Uterus (tissue), 4 donors: Measurements from ENCODE around the gene OSBP. TPM values are rescaled to one million over a fixed set of nuclear protein-coding genes. Genes with fewer than 3 reads are reported as not detected.
"Not testable (repeated sequence)": the region's sequence is repeated elsewhere in the genome, so short reads cannot be mapped to it uniquely, and the experiment has no call there.

Experiments
- DNase-seq, 2 donors: peaks; one replicate each; pipeline ENCODE4 v3.0.0-alpha.2; 2019 to 2020
- H3K27ac ChIP-seq, 2 donors: fragments of 200-600 bp; sonication (generic); 1 replicate in 1 of 2; 2 replicates in 1 of 2; pipeline ENCODE4 v1.5.1; 2016 to 2018
- H3K27me3 ChIP-seq, 2 donors: fragments of 200-600 bp; sonication (generic); one replicate each; pipeline ENCODE4 v1.5.1; 2018 to 2019; ENCODE audit warnings: control low read depth in 1 of 2
- H3K36me3 ChIP-seq, 2 donors: fragments of 200-600 bp; sonication (generic); one replicate each; pipeline ENCODE4 v1.5.1; 2019; ENCODE audit warnings: control low read depth in 1 of 2
- H3K4me1 ChIP-seq, 2 donors: fragments of 200-600 bp; sonication (generic); one replicate each; pipeline ENCODE4 v1.5.1; 2018 to 2019; ENCODE audit warnings: control low read depth in 1 of 2
- H3K4me3 ChIP-seq, 2 donors: fragments of 200-600 bp; sonication (generic); 1 replicate in 1 of 2; 2 replicates in 1 of 2; pipeline ENCODE4 v1.5.1; 2018 to 2019; ENCODE audit warnings: mild to moderate bottlenecking in 1 of 2
- H3K9me3 ChIP-seq, 2 donors: fragments of 200-600 bp; sonication (generic); one replicate each; pipeline ENCODE4 v1.5.1; 2019; ENCODE audit warnings: control low read depth in 1 of 2
- POLR2A ChIP-seq, 2 donors: fragments of 450-650 bp; IDR thresholded peaks; one replicate each; pipeline ENCODE4 v1.6.1; 2016; ENCODE audit warnings: antibody characterized with exemption in 2 of 2, mild to moderate bottlenecking in 1 of 2, moderate library complexity in 1 of 2
- intact Hi-C: fragments of 100-400 bp; cut with DNase I; formaldehyde crosslinking; loops from one replicate; pipeline ENCODE4 v1.15.1; 2023; ENCODE audit warnings: low total_unique reads
- total RNA-seq, 4 donors: library from RNA; depleted of rRNA in 3 of 4; stranded (reverse); fragments of >200 nt in 3 of 4; gene quantifications; one replicate each; pipeline versions ENCODE4 v1.1.0 to v1.2.4, GENCODE V29; 2014 to 2023
- TF ChIP-seq, protein P1 (sequence below), 4 experiments: fragments of 200-600 bp in 2 of 4; fragments of 450-650 bp in 2 of 4; sonication (generic) in 2 of 4; IDR thresholded peaks; one replicate each; pipeline ENCODE4 v1.5.1; 2016 to 2019; ENCODE audit warnings: antibody characterized with exemption in 4 of 4, mild to moderate bottlenecking in 2 of 4, moderate library complexity in 1 of 4
- donor health status: DM: yes; HTN: yes; CAD: no.

The OSBP gene
- total RNA-seq, 4 donors from 2014 or later: 27.4 to 51.0 (median 41.9) TPM

DNA sequence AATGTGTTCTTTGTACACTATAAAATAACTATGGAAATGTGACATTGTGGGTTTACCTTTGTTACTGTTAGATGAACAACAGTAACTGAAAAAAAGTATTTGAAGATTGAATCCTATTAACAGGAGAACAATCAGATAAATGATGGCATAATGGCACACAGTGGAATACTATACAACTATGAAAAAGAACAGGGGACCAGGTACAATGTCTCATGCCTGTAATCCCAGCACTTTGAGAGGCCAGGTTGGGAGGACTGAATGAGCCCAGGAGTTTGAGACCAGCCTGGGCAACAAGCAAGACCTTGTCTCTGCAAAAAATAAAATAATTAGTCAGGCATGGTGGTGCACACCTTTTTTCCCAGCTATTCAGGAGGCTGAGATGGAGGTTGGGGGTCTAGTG lies 14.4 kb upstream of the OSBP start:
- no peak overlapping the region for H3K4me3 ChIP-seq
- H3K27me3 ChIP-seq: no peaks in the 10 kb centered on the region
- TF ChIP-seq POLR2A (IDR thresholded peaks at IDR 0.05): no peak
- TF ChIP-seq, protein P1, sequence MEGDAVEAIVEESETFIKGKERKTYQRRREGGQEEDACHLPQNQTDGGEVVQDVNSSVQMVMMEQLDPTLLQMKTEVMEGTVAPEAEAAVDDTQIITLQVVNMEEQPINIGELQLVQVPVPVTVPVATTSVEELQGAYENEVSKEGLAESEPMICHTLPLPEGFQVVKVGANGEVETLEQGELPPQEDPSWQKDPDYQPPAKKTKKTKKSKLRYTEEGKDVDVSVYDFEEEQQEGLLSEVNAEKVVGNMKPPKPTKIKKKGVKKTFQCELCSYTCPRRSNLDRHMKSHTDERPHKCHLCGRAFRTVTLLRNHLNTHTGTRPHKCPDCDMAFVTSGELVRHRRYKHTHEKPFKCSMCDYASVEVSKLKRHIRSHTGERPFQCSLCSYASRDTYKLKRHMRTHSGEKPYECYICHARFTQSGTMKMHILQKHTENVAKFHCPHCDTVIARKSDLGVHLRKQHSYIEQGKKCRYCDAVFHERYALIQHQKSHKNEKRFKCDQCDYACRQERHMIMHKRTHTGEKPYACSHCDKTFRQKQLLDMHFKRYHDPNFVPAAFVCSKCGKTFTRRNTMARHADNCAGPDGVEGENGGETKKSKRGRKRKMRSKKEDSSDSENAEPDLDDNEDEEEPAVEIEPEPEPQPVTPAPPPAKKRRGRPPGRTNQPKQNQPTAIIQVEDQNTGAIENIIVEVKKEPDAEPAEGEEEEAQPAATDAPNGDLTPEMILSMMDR (IDR thresholded peaks at IDR 0.05): no peak
- DNase-seq: no peak
- no peaks in the 10 kb centered on the region for H3K36me3 ChIP-seq
- intact Hi-C loops: no loop called here
- H3K9me3 ChIP-seq: no peaks in the 10 kb centered on the region
- no peak overlapping the region for H3K27ac ChIP-seq
- H3K4me1 ChIP-seq: no peaks in the 10 kb centered on the region

DNA sequence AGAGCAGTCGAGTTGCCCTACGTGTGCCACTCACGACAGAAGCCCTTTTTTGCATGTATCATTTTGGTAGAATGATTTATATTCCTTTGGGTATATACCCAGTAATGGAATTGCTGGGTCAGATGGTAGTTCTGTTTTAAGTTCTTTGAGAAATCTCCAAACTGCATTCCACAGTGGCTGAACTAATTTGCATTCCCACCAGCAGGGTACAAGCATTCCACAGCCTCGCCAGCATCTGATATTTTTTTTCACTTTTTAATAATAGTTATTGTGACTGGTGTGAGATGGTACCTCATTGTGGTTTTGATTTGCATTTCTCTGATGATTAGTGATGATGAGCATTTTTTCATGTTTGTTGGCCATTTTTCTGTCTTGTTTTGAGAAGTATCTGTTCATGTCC lies 11.4 kb upstream of the OSBP start:
- intact Hi-C loops, H3K9me3 ChIP-seq, H3K27me3 ChIP-seq, H3K27ac ChIP-seq, H3K4me3 ChIP-seq, H3K4me1 ChIP-seq, H3K36me3 ChIP-seq, DNase-seq: not testable (repeated sequence)

DNA sequence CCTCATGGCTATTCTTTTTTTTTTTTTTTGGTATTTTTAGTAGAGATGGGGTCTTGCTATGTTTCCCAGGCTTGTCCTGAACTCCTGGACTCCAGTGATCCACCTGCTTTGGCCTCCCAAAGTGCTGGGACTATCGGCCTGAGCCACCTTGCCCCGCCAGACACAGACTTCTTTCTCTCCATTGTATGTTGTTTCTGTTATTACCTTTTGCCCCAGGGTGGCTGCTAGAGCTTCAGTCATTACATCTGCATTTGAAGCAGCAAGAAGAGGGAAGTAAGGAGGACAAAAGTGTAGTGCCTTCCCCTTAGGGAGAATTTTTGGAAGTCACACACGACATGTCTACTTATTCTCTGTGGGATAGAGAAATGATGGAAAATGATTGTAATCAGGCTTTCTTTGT lies 10.1 kb upstream of the OSBP start:
- DNase-seq: no peak
- intact Hi-C loops: no loop called here
- no peak overlapping the region for H3K4me3 ChIP-seq
- no peaks in the 10 kb centered on the region for H3K36me3 ChIP-seq
- no peaks in the 10 kb centered on the region for H3K9me3 ChIP-seq
- H3K27me3 ChIP-seq: no peaks in the 10 kb centered on the region
- no peaks in the 10 kb centered on the region for H3K4me1 ChIP-seq
- TF ChIP-seq POLR2A (IDR thresholded peaks at IDR 0.05): no peak
- TF ChIP-seq, protein P1 (IDR thresholded peaks at IDR 0.05): no peak
- H3K27ac ChIP-seq: no peak overlapping the region

DNA sequence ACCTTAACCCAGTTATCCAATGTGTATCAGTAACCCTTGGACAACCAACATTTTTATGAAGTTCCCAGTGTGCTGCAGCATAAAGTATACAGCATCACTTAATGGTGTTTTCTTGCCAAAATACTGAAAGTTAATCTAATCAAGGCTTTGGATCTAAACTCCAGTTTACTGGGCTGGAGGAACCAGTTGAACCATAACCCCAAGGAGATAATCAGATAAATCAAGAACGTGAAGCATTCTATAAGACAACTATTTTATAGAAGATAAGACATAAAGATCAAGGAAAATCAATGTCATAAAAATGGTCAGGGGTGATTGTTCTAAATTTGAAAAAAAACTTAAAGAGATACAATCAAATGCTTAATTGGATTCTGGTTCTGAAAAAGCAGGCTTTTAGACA lies 2.3 kb upstream of the OSBP start:
- no peak for DNase-seq
- intact Hi-C loops: loop anchor here (10.0 kb wide), 1 partner anchor 47 kb away; the partner anchor contains the start of gene PATL1
- Histone ChIP-seq H3K9me3 (no peaks in the 10 kb centered on the region), H3K4me1 (peaks cover 0 to 4% of the 10 kb centered on the region in 2 donors), H3K36me3 (no peaks in the 10 kb centered on the region), H3K27ac (peak overlapping the region; percentile 49 to 99), H3K27me3 (no peaks in the 10 kb centered on the region), H3K4me3 (no peak overlapping the region)
- no peak for TF ChIP-seq POLR2A (IDR thresholded peaks at IDR 0.05)
- TF ChIP-seq, protein P1 (IDR thresholded peaks at IDR 0.05): no peak

DNA sequence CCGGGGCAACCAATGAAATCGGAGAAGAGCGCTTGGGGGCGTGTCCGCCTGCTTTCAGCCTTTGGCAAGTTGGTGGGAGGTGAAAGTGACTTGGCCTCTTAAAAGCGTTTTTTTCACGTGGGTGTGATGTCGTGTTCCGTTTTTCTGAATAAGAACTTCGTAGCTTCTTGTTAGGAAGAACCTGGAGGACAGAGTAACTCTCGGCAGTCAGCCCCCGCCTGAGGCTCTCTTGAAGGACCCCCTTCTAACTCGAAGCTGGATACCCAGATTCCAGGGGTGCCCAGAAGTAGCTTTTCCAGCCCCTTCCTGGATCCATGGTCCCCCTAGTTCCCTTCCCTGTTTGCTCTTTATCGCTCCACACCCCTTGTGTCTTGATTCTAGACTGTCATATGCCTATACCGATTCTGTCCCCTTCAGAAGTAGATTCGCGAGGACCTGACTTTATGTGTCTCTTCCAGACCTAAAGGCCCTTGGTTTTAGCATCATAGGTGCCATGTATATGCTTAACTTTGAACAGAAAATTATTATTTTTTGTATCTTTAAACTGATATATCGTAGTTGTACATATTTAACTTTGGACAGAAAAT lies 915 bp upstream of the OSBP start:
- H3K36me3 ChIP-seq: no peaks in the 10 kb centered on the region
- DNase-seq: no peak
- no peaks in the 10 kb centered on the region for H3K27me3 ChIP-seq
- peak overlapping the region; percentile 36 to 48 for H3K4me3 ChIP-seq
- H3K4me1 ChIP-seq: peaks cover 0 to 4% of the 10 kb centered on the region in 2 donors
- H3K9me3 ChIP-seq: no peaks in the 10 kb centered on the region
- H3K27ac ChIP-seq: peak overlapping the region; percentile 97 to 99
- TF ChIP-seq, protein P1 (IDR thresholded peaks at IDR 0.05): no peak
- peak; percentile 30 to 49 for TF ChIP-seq POLR2A (IDR thresholded peaks at IDR 0.05)
- intact Hi-C loops: loop anchor here (10.0 kb wide), 1 partner anchor 48 kb away; the partner anchor contains the start of gene PATL1
